ENCODE measurements around the gene SEPTIN2.

- TF ChIP-seq CTCF (optimal IDR thresholded peaks at IDR 0.05 in 1 of 3, IDR thresholded peaks at IDR 0.05 in 1 of 3, conservative IDR thresholded peaks at IDR 0.05 in 1 of 3; ENCODE audit: extremely low read depth in 1 of 3, insufficient read depth in 2 of 3, low read length in 3 of 3) = no peak
- TF ChIP-seq EZH2 (IDR thresholded peaks at IDR 0.05; ENCODE audit: low read length) = no peak
Observed at GRCh38 chr2:241314226-241315092, 1.3 kb upstream of the SEPTIN2 start.
